ENCODE results near the gene CELF5.

Gene CELF5

DNA sequence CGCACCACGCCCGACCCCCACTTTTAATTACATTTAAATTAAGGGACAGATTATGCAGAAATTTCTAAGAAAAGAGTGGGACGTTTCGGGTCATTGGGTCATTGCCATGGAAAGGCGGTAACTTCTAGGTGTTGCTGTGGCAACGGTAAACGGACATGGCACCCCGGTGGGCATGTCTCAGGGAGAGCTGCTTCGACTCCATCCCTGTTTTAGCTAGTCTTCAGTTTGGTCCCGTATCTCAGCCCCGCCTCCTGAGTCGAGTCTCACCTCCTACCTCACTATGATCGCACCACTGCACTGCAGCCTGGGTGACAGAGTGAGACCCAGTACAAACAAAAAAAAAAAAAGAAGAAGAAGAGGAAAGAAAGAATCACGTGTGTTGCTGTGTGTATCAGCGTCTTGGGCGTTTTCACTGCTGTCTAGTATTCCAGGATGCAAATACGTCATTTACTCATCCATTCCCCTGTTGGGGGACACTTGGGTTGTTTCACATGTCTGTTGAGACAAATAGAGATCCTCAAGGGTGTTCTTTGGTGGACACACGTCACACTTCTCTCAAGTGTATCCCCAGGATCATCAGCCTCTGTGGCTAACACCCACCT lies 41.7 kb downstream of the CELF5 start:
- in situ Hi-C loops (cut with HindIII; ENCODE audit: low sequenced_read_pairs): no loop called here
- TF ChIP-seq, protein P1, sequence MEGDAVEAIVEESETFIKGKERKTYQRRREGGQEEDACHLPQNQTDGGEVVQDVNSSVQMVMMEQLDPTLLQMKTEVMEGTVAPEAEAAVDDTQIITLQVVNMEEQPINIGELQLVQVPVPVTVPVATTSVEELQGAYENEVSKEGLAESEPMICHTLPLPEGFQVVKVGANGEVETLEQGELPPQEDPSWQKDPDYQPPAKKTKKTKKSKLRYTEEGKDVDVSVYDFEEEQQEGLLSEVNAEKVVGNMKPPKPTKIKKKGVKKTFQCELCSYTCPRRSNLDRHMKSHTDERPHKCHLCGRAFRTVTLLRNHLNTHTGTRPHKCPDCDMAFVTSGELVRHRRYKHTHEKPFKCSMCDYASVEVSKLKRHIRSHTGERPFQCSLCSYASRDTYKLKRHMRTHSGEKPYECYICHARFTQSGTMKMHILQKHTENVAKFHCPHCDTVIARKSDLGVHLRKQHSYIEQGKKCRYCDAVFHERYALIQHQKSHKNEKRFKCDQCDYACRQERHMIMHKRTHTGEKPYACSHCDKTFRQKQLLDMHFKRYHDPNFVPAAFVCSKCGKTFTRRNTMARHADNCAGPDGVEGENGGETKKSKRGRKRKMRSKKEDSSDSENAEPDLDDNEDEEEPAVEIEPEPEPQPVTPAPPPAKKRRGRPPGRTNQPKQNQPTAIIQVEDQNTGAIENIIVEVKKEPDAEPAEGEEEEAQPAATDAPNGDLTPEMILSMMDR (IDR thresholded peaks at IDR 0.05; ENCODE audit: low read depth, low read length): no peak

DNA sequence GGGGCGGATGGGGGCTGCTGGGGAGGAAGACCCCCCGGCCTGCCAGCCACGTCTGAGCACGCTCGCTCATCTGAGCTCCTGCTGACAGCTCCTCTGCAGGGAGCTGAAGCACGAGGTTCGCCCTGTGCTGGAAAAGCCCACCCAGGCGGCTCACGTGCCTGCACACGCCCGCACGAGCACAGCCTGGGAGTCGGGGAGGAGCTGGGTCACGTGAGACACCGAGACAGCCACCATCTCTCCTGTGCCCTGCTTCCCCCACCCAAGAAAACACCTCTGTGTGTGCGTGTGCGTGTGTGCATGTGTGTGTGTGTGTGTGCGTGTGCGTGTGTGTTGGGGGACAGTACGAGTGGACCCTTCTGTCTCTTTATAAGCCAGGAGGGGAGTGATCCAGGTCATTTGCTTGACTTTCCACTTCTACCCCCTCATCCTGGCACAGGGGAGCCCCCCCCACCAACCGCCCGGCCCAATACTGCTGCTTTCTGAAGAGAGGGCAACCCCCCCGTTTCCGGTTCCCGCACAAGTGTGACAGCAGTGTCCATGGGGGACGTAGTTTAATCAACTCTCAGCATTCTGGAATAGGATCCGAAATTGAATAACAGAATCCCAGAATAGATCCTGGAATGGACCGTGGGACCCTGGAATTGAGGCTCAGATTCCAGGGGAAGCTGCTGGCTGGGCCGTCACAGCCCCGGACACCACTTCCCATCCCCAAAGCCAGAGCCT lies 42.5 kb downstream of the CELF5 start:
- TF ChIP-seq, protein P1 (IDR thresholded peaks at IDR 0.05; ENCODE audit: low read depth, low read length): no peak
- DNase-seq (ENCODE audit: low read depth, low spot score): no peak
- in situ Hi-C loops (cut with HindIII; ENCODE audit: low sequenced_read_pairs): no loop called here
- H3K4me3 ChIP-seq (ENCODE audit: low read depth, low read length): no peak overlapping the region

More for the DNA sequence above, 41.7 kb downstream of the CELF5 start:
- DNase-seq (ENCODE audit: low read depth, low spot score): no peak
- H3K4me3 ChIP-seq (ENCODE audit: low read depth, low read length): no peak overlapping the region

DNA sequence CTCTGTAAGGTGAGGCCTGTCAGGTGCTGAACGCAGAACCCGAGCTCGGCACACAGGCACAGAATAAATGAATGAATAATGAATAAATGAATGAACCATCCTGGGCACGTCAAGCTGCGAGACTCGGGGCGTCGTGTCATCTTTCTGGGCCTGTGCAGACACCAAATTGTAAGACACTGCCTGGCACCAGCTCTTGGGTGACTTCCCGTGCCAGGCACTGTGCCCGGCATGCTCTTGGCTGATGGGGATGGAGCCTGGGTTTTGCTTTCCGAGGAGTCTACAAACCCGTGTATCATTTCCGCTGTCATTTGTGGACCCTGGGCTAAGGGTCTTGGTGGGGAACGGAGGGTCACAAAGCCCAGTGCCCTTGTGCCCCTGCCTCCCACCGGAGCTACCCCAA lies 43.9 kb downstream of the CELF5 start:
- TF ChIP-seq, protein P1 (IDR thresholded peaks at IDR 0.05; ENCODE audit: low read depth, low read length): no peak
- DNase-seq (ENCODE audit: low read depth, low spot score): no peak
- H3K4me3 ChIP-seq (ENCODE audit: low read depth, low read length): no peak overlapping the region
- in situ Hi-C loops (cut with HindIII; ENCODE audit: low sequenced_read_pairs): no loop called here

DNA sequence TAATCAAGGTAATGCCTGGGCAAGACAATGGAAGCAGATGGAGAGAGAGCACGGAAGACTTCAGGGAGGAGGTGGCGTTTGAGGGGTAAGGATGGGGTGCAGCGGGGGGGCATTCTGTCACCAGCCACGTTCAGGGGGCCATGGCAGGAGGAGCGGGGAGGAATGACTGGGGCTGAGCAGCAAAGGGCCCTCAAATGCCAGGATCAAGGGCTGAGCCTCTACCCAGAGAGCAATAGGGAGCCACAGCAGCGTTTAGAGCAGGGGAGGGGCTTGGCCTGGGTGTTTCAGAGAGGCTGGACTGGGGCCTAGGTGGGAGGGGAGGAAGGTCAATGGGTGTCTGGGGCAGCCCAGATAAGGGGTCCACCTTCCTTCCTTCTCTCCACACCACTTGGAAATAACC lies 44.3 kb downstream of the CELF5 start:
- TF ChIP-seq, protein P1 (IDR thresholded peaks at IDR 0.05; ENCODE audit: low read depth, low read length): no peak
- H3K4me3 ChIP-seq (ENCODE audit: low read depth, low read length): no peak overlapping the region
- in situ Hi-C loops (cut with HindIII; ENCODE audit: low sequenced_read_pairs): no loop called here
- no peak for DNase-seq (ENCODE audit: low read depth, low spot score)

DNA sequence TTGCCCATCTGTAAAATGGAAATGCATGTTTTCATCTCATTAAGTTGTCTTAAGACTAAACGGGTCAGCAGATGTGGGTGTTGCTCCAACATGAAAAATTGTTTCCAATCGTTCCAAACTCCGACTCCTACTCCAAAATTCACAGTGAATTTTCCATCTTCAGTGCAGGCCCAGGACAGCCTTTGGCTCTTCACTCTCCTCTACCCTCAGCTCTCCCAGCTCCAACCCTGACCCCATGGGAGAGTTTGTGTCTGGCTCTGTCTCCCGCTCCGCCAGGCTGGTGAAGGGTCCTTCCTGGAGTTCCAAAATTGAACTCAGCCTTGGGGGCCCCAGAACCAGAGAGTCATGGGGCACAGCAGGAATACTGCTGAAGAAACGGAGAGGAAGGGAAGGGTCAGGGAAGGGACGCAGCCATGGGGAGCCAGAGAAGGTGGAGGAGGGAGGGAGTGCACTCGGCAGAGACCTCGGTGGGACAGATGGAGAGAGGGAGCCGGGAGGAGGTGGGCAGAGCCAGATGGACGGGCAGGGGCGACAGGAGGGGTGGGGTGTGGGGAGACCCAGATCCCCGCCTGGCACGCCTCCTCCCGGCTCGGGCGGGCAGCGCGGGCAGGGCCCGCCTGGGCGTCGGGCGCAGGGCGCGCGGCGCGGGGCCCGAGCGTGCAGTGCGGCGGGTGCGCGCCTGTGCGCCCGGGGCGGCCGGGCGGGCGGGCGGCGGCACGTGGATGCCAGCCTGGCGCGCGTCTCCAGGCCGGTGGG lies 45.6 kb downstream of the CELF5 start:
- no peak overlapping the region for H3K4me3 ChIP-seq (ENCODE audit: low read depth, low read length)
- no peak for DNase-seq (ENCODE audit: low read depth, low spot score)
- TF ChIP-seq, protein P1 (IDR thresholded peaks at IDR 0.05; ENCODE audit: low read depth, low read length): no peak
- in situ Hi-C loops (cut with HindIII; ENCODE audit: low sequenced_read_pairs): no loop called here

DNA sequence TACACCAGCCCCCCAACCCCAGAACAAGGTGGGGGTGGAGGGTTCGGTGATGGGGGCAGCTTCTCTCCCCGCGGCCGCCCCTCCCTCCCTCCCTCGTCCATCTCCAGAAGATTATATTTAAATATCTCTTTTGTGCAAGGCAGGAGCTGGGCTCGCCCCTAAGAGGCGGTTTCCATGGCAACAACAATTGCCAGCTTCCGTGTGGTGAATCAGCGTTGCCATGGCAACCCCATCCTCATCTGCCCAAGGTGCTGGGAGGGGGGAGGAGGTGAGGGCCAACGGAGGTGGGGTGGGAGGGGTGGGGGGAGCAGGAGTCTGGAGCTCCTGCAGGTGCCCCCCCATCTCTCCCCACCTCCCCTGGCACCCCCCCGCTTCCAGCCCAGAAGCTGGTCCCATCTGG lies 46.4 kb downstream of the CELF5 start:
- DNase-seq (ENCODE audit: low read depth, low spot score): peak; percentile 19
- TF ChIP-seq, protein P1 (IDR thresholded peaks at IDR 0.05; ENCODE audit: low read depth, low read length): no peak
- H3K4me3 ChIP-seq (ENCODE audit: low read depth, low read length): no peak overlapping the region
- in situ Hi-C loops (cut with HindIII; ENCODE audit: low sequenced_read_pairs): no loop called here

All from astrocyte of the spinal cord (primary cell).